ENCODE measurements around the gene UBA52. TPM values are rescaled to one million over a fixed set of nuclear protein-coding genes. Genes with fewer than 3 reads are reported as not detected.
A peak's percentile ranks its signal among the peaks of the same experiment; 100 is the strongest.

UBA52 gene
- polyA plus RNA-seq, 1 of the 3 experiments (the other 2 are of a cell fraction): 2,690 TPM

- TF ChIP-seq CTCF (IDR thresholded peaks at IDR 0.05) (peak; percentile 86), REST (IDR thresholded peaks at IDR 0.05; ENCODE audit: low read depth, low read length) (no peak), FOXM1 (IDR thresholded peaks at IDR 0.05; ENCODE audit: low read depth) (no peak), MAX (IDR thresholded peaks at IDR 0.05; ENCODE audit: low read depth) (peak; percentile 77; the same call in 1 of the 2 replicates), USF1 (IDR thresholded peaks at IDR 0.05; ENCODE audit: borderline replicate concordance, low read depth) (no peak)
Measured at GRCh38 chr19:18588611-18589379, 17.1 kb downstream of the UBA52 start, which contains the start of gene REX1BD (continued).

GRCh38 chr19:18589380-18590272 lies 18.0 kb downstream of the UBA52 start:
- Histone ChIP-seq H2AFZ (ENCODE audit: low read depth) (peak overlapping the region; percentile 79; the same call in 1 of the 2 replicates), H3K9me2 (no peaks in the 10 kb centered on the region), H3K4me3 (ENCODE audit: low read depth in 2 of 2, low read length in 1 of 2) (peak overlapping the region; percentile 83 to 89), H3K36me3 (replicated peaks in 1 of 2; ENCODE audit: control insufficient read depth in 1 of 2, insufficient read depth in 2 of 2, low read length in 1 of 2) (no peaks in the 10 kb centered on the region), H3K27me3 (ENCODE audit: insufficient read depth) (no peaks in the 10 kb centered on the region), H4K20me1 (ENCODE audit: insufficient read depth) (no peaks in the 10 kb centered on the region), H3K4me1 (ENCODE audit: control insufficient read depth in 1 of 2, insufficient read depth in 2 of 2, low read depth in 1 of 2, low read length in 1 of 2) (peaks cover 6 to 26% of the 10 kb centered on the region in 2 experiments; a peak in 2 of 4 replicates), H3K9ac (peak overlapping the region; percentile 79), H3K79me2 (ENCODE audit: insufficient read depth) (peaks cover 10% of the 10 kb centered on the region; the same call in 1 of the 2 replicates), H3K27ac (ENCODE audit: low read depth in 2 of 2, low read length in 1 of 2) (peak overlapping the region; percentile 69 to 94), H3F3A (replicated peaks; ENCODE audit: insufficient read depth) (peaks cover 26% of the 10 kb centered on the region), H3K9me3 (no peaks in the 10 kb centered on the region), H3K4me2 (peak overlapping the region; percentile 92)
- 2% methylated on average over 18 of the region's 52 CpGs for WGBS (ENCODE audit: low lambda C conversion rate)
- TF ChIP-seq MAX (IDR thresholded peaks at IDR 0.05; ENCODE audit: low read depth) (peak; percentile 97), CHD2 (IDR thresholded peaks at IDR 0.05; ENCODE audit: low read length, partially characterized antibody) (no peak), GATA2 (CRISPR knock-in tag; IDR thresholded peaks at IDR 0.05) (no peak), MEF2A (IDR thresholded peaks at IDR 0.05; ENCODE audit: borderline replicate concordance, low read depth) (no peak), FOXM1 (IDR thresholded peaks at IDR 0.05; ENCODE audit: low read depth) (no peak), ELF1 (IDR thresholded peaks at IDR 0.05) (no peak), NRF1 (IDR thresholded peaks at IDR 0.05; ENCODE audit: low read depth, low read length) (no peak), SIN3A (IDR thresholded peaks at IDR 0.05; ENCODE audit: borderline replicate concordance, low read depth, low read length) (0 out of 2 replicates have a peak, but pooled peaks have one; percentile 4), RAD21 (IDR thresholded peaks at IDR 0.05; ENCODE audit: low read length) (no peak)
- ChIA-PET POLR2A (interaction anchor here (0.6 to 2.5 kb wide), 15 partner anchors 12 to 329 kb away, joined by 3 to 20 read pairs (median 3); partner anchors contain the start of genes COPE, DDX49, TMEM59L and UBA52), CTCF (interaction anchor here (0.6 to 10.5 kb wide), 51 partner anchors 9 to 398 kb away, joined by 3 to 234 read pairs (median 5); partner anchors contain the start of genes CERS1, COPE, CRLF1 and CRTC1)
- peak; percentile 85 for DNase-seq
